Ovary (tissue), 9 donors: ENCODE data around the gene AIDA. TPM values are rescaled to one million over a fixed set of nuclear protein-coding genes. Genes with fewer than 3 reads are reported as not detected.

Experiments used
- DNase-seq, 5 donors: peaks; one replicate each; pipeline ENCODE4 v3.0.0-alpha.2; 2019 to 2020
- H3K27ac ChIP-seq, 2 donors: fragments of 200-600 bp; one replicate each; pipeline versions ENCODE4 v1.5.1 to v1.8.0; 2019 to 2022
- H3K27me3 ChIP-seq: fragments of 200-600 bp; one replicate; pipeline ENCODE4 v1.8.0; 2022
- H3K36me3 ChIP-seq: fragments of 200-600 bp; sonication (generic); one replicate; pipeline ENCODE4 v1.5.1; 2019
- H3K4me1 ChIP-seq: one replicate; pipeline ENCODE4 v1.8.1; 2013; ENCODE audit warnings: mild to moderate bottlenecking, moderate library complexity; ENCODE audit not compliant: insufficient read depth
- H3K4me3 ChIP-seq: fragments of 200-600 bp; sonication (generic); one replicate; pipeline ENCODE4 v1.5.1; 2017
- H3K9me3 ChIP-seq, 2 donors: fragments of 200-600 bp in 1 of 2; sonication (generic) in 1 of 2; one replicate each; pipeline versions ENCODE4 v1.5.1 to v1.8.1; 2013 to 2019; ENCODE audit warnings: mild to moderate bottlenecking in 1 of 2, moderate library complexity in 1 of 2
- EP300 ChIP-seq: sonication (generic); formaldehyde crosslinking; IDR thresholded peaks from one replicate; pipeline ENCODE4 v1.6.1; 2017; ENCODE audit warnings: antibody characterized with exemption
- POLR2A ChIP-seq: fragments of 450-650 bp; IDR thresholded peaks from one replicate; pipeline ENCODE4 v1.6.1; 2017; ENCODE audit warnings: antibody characterized with exemption, mild to moderate bottlenecking, moderate library complexity
- WGBS, 3 donors: extraction: QIAGEN DNeasy Blood & Tissue Kit in 1 of 3; methylation state at CpG; one replicate each; pipeline versions ENCODE4 v1.1.5 to v1.1.7; 2013 to 2017; 5-methylcytosine and 5-hydroxymethylcytosine counted together
- intact Hi-C, 4 donors: fragments of 100-400 bp; cut with DNase I; formaldehyde crosslinking; loops; one replicate each; pipeline versions ENCODE4 v1.11.0 to v1.15.1; 2022 to 2023
- polyA plus RNA-seq, 2 donors: library from polyadenylated mRNA; stranded (reverse); fragments of 200-250 nt in 1 of 2; fragments of 350-450 nt in 1 of 2; fragmentation: Illumina TruSeq in 1 of 2; extraction: RNeasy Lipid Tissue Mini Kit (QIAGEN cat#74804) in 1 of 2; gene quantifications; one replicate each; pipeline ENCODE4 v1.2.3, GENCODE V29; 2013 to 2014
- total RNA-seq, 7 donors: library from RNA; depleted of rRNA in 2 of 7; stranded (reverse); fragments of >200 nt in 2 of 7; fragmentation: NEBNext Ultra II Directional in 3 of 7; extraction: Animal tissue kit (Norgen Biotek cat#: 25700) in 3 of 7; gene quantifications; one replicate each; pipeline versions ENCODE4 v1.1.0 to v1.2.4, GENCODE V29; 2016 to 2023
- TF ChIP-seq, protein P1 (sequence below), 3 donors: fragments of 450-650 bp in 2 of 3; fragments of 200-600 bp in 1 of 3; IDR thresholded peaks; one replicate each; pipeline versions ENCODE4 v1.5.1 to v1.8.0; 2016 to 2022; ENCODE audit warnings: antibody characterized with exemption in 3 of 3, mild to moderate bottlenecking in 1 of 3
- donor health status: DM: no; HTN: no; CAD: no; lungs with moderate emphysema.
- donor health status: DM: no; HTN: no; CAD: no.
- donor health status: Bipolar disorder and iron deficiency.
- donor health status: DM: yes; HTN: yes; CAD: no.
- donor health status: DM: no; HTN: no; CAD: no.
- donor health status: DM: yes; HTN: yes; CAD: no.

Gene AIDA
- total and polyA plus RNA-seq, 9 donors: 28.8 to 67.2 (median 54.8) TPM

DNA sequence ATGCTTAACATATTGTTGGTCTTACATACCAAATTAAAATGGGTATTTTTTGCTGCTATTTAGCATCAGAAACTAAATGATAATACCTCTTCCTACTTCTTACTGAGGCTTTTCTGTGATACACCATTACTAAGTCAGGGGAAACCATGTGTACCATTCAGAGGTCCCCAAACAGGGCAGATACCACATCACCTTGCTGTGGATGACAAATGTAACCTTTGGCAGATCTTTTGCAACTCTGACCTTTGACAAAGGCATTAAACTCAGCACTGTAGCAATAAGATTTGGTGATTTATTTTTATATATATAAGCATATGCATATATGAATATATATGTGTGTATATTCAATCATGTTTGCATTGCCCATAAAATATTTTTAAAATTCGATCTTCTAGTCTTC, 27.6 kb upstream of the AIDA start:
- H3K4me3 ChIP-seq: no peak overlapping the region
- TF ChIP-seq POLR2A: no peak
- no peak overlapping the region for H3K27ac ChIP-seq
- DNase-seq: no peak
- intact Hi-C loops: loop anchor here in 1 of 4 donors (5.0 kb wide), 1 partner anchor 342 kb away; no protein-coding TSS in a partner anchor
- no peaks in the 10 kb centered on the region for H3K36me3 ChIP-seq
- no peaks in the 10 kb centered on the region for H3K4me1 ChIP-seq
- no peaks in the 10 kb centered on the region for H3K9me3 ChIP-seq
- no peaks in the 10 kb centered on the region for H3K27me3 ChIP-seq
- 75 to 88% (median 80%) methylated on average over 1 of the region's 1 CpG for WGBS, 3 donors

DNA sequence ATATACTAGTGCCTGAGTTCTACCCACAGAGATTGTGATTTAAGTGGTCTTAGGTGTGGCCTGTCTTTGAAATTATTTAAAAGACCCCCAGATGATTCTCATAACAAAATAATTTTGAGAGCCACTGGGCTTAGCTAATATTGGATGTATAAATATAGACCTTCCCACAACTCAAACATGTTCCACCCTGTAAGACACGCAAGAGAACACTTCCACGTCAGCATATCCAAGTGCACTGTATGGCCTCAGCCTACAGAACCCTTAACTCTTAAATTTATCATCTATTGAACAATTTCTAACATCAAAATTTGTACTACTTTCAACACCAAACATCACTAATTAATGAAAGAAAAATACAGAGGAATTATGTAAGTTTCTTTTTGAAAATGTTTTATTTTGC, 27.2 kb upstream of the AIDA start:
- H3K27me3 ChIP-seq: no peaks in the 10 kb centered on the region
- no peak overlapping the region for H3K27ac ChIP-seq
- H3K4me3 ChIP-seq: no peak overlapping the region
- no peaks in the 10 kb centered on the region for H3K4me1 ChIP-seq
- no peaks in the 10 kb centered on the region for H3K36me3 ChIP-seq
- DNase-seq: no peak
- WGBS, 3 donors: 88 to 93% (median 93%) methylated on average over 2 of the region's 2 CpGs
- no peaks in the 10 kb centered on the region for H3K9me3 ChIP-seq
- intact Hi-C loops: no loop called here
- TF ChIP-seq EP300 (no peak), POLR2A (no peak)
- TF ChIP-seq, protein P1, sequence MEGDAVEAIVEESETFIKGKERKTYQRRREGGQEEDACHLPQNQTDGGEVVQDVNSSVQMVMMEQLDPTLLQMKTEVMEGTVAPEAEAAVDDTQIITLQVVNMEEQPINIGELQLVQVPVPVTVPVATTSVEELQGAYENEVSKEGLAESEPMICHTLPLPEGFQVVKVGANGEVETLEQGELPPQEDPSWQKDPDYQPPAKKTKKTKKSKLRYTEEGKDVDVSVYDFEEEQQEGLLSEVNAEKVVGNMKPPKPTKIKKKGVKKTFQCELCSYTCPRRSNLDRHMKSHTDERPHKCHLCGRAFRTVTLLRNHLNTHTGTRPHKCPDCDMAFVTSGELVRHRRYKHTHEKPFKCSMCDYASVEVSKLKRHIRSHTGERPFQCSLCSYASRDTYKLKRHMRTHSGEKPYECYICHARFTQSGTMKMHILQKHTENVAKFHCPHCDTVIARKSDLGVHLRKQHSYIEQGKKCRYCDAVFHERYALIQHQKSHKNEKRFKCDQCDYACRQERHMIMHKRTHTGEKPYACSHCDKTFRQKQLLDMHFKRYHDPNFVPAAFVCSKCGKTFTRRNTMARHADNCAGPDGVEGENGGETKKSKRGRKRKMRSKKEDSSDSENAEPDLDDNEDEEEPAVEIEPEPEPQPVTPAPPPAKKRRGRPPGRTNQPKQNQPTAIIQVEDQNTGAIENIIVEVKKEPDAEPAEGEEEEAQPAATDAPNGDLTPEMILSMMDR (IDR thresholded peaks at IDR 0.05): no peak

DNA sequence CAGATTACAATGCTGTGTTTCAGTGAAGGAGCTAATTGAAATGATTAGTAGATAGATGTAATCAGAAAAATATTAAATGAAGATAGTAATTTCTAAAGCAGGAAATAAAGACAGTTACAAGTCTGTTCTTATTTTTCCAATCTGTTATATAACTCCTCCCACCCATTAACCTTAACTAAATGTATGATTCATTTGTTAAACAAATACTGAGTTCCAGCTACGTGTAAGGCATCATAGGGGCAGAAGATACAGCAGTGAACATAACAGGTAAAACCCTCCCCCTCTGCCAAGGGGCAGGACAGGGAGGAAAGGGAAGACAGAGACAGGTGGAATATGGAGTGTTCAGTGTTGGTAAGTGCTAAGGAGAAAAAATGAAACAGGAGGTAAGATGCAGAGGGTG, 24.7 kb upstream of the AIDA start, which contains the start of gene FAM177B:
Gene FAM177B (plus strand): TSS at position 231 of the 400 bp plus-strand sequence. CDS start 9,344 bp downstream, outside the sequence.
- H3K9me3 ChIP-seq: no peaks in the 10 kb centered on the region
- no peak within 1 kb of the TSS for H3K4me3 ChIP-seq
- no peaks in the 10 kb centered on the region for H3K36me3 ChIP-seq
- no peak for DNase-seq
- intact Hi-C loops: no loop called here
- H3K4me1 ChIP-seq: no peaks in the 10 kb centered on the region
- no peak within 1 kb of the TSS for H3K27ac ChIP-seq
- 48 to 50% (median 49%) methylated on average over 1 of the region's 1 CpG for WGBS, 3 donors
- H3K27me3 ChIP-seq: no peaks in the 10 kb centered on the region
- no peak for TF ChIP-seq POLR2A
- TF ChIP-seq, protein P1 (IDR thresholded peaks at IDR 0.05): no peak
- TF ChIP-seq EP300: no peak

DNA sequence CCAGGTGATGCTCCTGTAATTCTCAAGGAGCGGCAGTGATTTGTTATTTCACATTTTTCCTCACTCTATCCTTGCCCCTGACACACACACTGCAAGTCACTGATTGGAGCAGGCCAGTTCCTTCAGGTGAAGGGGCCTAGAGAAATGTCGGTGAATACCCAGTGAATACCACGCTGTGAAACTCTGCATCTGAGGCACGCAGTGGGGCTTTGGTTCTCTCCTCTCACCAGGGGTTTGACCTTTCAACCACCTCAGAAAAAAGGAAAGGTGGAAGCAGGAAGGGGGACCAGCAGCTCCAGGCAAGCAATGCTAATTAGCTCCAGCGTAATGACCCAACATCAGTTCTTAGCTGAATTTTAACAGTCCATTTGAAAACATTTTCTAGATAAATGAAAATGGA, 24.2 kb upstream of the AIDA start:
- Histone ChIP-seq H3K27ac (no peak overlapping the region), H3K27me3 (no peaks in the 10 kb centered on the region), H3K9me3 (no peaks in the 10 kb centered on the region), H3K4me3 (no peak overlapping the region), H3K4me1 (no peaks in the 10 kb centered on the region), H3K36me3 (no peaks in the 10 kb centered on the region)
- TF ChIP-seq, protein P1 (IDR thresholded peaks at IDR 0.05): no peak
- TF ChIP-seq POLR2A: no peak
- no peak for TF ChIP-seq EP300
- WGBS, 3 donors: 61 to 70% (median 62%) methylated on average over 5 of the region's 5 CpGs
- no peak for DNase-seq
- intact Hi-C loops: no loop called here

DNA sequence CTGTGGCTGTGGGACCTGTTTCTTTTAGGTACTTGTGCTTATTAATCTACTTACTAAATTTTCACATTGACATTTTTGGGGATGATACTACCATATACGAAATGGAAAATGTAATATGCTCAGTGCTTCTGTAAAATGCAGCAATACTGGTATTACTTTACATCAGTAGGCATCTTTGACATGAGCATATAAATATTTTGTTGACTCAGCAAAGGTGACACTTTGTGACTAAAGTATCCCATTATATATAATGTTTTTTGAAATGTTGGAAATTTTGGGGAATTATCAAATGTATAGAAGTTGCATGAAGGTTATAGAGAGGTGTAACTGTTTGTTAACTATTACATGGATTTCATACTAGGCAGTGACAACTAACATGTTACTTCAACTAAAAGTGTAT, 22.4 kb upstream of the AIDA start:
- TF ChIP-seq, protein P1 (IDR thresholded peaks at IDR 0.05): no peak
- TF ChIP-seq POLR2A (no peak), EP300 (no peak)
- WGBS, 3 donors: 70 to 80% (median 73%) methylated on average over 1 of the region's 1 CpG
- H3K9me3 ChIP-seq: no peaks in the 10 kb centered on the region
- no peaks in the 10 kb centered on the region for H3K27me3 ChIP-seq
- H3K27ac ChIP-seq: no peak overlapping the region
- intact Hi-C loops: no loop called here
- no peaks in the 10 kb centered on the region for H3K4me1 ChIP-seq
- no peaks in the 10 kb centered on the region for H3K36me3 ChIP-seq
- H3K4me3 ChIP-seq: no peak overlapping the region
- no peak for DNase-seq
